ENCODE data around the gene FAM170A. TPM values are rescaled to one million over a fixed set of nuclear protein-coding genes. Genes with fewer than 3 reads are reported as not detected.

Gene FAM170A, protein sequence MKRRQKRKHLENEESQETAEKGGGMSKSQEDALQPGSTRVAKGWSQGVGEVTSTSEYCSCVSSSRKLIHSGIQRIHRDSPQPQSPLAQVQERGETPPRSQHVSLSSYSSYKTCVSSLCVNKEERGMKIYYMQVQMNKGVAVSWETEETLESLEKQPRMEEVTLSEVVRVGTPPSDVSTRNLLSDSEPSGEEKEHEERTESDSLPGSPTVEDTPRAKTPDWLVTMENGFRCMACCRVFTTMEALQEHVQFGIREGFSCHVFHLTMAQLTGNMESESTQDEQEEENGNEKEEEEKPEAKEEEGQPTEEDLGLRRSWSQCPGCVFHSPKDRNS
- total RNA-seq (2022) (not detected in 2 replicates), Bru-seq, nascent RNA (not detected), BruChase-seq, experiment 1, labeled RNA remaining after a 6-hour chase (percentile 9 among the genes with signal in this experiment), BruChase-seq, experiment 2, labeled RNA remaining after a 2-hour chase (percentile 10 among the genes with signal in this experiment)
- long read RNA-seq, result 0 reads

DNA sequence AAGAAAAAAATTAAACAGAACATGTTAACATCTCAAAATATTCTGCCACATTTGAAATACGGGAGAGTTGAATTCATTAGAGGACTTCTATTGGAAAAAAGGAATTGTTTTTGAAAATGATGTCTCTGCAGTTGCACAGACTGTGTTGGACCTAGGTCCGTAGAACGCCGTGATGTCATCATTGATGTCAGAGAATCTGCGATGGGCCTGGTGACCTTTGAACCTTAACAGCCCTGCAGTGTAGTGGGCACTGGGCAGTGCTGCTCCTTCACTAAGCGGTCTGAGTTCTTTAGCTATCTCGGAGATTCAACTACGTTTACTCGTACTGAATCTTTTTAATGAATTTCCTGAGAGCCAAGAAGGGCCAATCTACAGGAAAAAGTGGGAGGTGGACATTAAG is at the start of gene FAM170A:
Gene FAM170A, plus strand, starts transcription at position 220 of the 400 bp plus-strand sequence. CDS start 211 bp downstream, outside the sequence.
- H3K4me3 Mint-ChIP-seq (ENCODE audit: low read depth, unreplicated experiment), result no peak within 1 kb of the TSS
- no peak for DNase-seq
- H3K27ac Mint-ChIP-seq (ENCODE audit: unreplicated experiment), result no peak within 1 kb of the TSS
- BruUV-seq (replicated peaks), result no TSS peak
- H3K36me3 Mint-ChIP-seq (ENCODE audit: insufficient read depth, unreplicated experiment), result no peaks in the 10 kb centered on the region
- no peaks in the 10 kb centered on the region for H3K9me3 Mint-ChIP-seq (ENCODE audit: low read depth, unreplicated experiment)
- TF ChIP-seq, protein P1, sequence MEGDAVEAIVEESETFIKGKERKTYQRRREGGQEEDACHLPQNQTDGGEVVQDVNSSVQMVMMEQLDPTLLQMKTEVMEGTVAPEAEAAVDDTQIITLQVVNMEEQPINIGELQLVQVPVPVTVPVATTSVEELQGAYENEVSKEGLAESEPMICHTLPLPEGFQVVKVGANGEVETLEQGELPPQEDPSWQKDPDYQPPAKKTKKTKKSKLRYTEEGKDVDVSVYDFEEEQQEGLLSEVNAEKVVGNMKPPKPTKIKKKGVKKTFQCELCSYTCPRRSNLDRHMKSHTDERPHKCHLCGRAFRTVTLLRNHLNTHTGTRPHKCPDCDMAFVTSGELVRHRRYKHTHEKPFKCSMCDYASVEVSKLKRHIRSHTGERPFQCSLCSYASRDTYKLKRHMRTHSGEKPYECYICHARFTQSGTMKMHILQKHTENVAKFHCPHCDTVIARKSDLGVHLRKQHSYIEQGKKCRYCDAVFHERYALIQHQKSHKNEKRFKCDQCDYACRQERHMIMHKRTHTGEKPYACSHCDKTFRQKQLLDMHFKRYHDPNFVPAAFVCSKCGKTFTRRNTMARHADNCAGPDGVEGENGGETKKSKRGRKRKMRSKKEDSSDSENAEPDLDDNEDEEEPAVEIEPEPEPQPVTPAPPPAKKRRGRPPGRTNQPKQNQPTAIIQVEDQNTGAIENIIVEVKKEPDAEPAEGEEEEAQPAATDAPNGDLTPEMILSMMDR (IDR thresholded peaks at IDR 0.05; ENCODE audit: unreplicated experiment), result no peak
- intact Hi-C loops (cut with micrococcal nuclease; ENCODE audit: unreplicated experiment), result no loop called here
- no peaks in the 10 kb centered on the region for H3K4me1 Mint-ChIP-seq (ENCODE audit: low read depth, unreplicated experiment)
- peaks cover 9% of the 10 kb centered on the region for H3K27me3 Mint-ChIP-seq (ENCODE audit: unreplicated experiment)
- CTCF ChIA-PET, result no interaction called here

DNA sequence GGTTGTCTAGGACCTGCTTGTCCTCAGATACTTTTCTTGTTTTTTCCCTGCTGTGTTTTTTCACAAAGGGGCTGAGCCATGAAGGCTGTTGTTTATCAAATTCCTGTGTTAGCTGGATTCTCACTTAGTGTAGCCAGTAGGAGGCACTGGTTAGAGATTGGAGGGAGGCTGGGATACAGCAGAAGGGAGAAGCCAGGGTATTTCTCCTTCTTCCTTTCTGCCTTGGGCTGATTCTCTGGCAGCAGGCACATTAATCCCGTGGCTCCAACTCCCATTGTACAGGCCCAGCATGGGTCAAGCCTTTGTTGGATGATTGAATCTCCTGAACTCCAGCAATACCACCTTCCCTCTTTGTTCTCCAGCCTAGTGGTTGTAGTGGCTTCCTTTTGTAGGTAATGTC is 46.4 kb upstream of the FAM170A start:
- intact Hi-C loops (cut with micrococcal nuclease; ENCODE audit: unreplicated experiment), result no loop called here
- Mint-ChIP-seq H3K27me3 (ENCODE audit: unreplicated experiment) (no peaks in the 10 kb centered on the region), H3K36me3 (ENCODE audit: insufficient read depth, unreplicated experiment) (no peaks in the 10 kb centered on the region), H3K4me1 (ENCODE audit: low read depth, unreplicated experiment) (no peaks in the 10 kb centered on the region), H3K27ac (ENCODE audit: unreplicated experiment) (no peak overlapping the region), H3K9me3 (ENCODE audit: low read depth, unreplicated experiment) (no peaks in the 10 kb centered on the region), H3K4me3 (ENCODE audit: low read depth, unreplicated experiment) (no peak overlapping the region)
- BruUV-seq (replicated peaks), result no TSS peak
- CTCF ChIA-PET, result no interaction called here
- TF ChIP-seq, protein P1 (IDR thresholded peaks at IDR 0.05; ENCODE audit: unreplicated experiment), result no peak
- DNase-seq, result no peak

DNA sequence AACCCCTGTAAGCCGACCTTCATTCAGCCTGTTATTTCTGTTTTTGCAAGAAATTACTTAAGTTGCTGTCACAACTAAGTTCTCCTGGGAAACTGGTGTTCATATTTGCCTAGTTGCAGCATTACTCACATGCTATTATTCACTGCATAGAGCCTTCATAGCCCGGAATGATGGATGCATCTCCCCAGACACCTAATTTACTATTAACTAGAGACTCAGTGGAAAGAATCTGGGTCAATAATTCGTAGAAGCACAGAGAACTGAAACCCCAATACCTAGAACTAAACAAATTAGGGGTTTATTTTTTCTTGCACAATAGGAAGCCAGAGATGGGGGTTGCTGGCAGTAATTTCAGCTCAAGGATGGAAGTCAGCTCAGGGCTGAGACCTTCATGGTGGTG is 45.7 kb upstream of the FAM170A start:
- TF ChIP-seq, protein P1 (IDR thresholded peaks at IDR 0.05; ENCODE audit: unreplicated experiment), result no peak
- CTCF ChIA-PET, result no interaction called here
- no peaks in the 10 kb centered on the region for H3K27me3 Mint-ChIP-seq (ENCODE audit: unreplicated experiment)

DNA sequence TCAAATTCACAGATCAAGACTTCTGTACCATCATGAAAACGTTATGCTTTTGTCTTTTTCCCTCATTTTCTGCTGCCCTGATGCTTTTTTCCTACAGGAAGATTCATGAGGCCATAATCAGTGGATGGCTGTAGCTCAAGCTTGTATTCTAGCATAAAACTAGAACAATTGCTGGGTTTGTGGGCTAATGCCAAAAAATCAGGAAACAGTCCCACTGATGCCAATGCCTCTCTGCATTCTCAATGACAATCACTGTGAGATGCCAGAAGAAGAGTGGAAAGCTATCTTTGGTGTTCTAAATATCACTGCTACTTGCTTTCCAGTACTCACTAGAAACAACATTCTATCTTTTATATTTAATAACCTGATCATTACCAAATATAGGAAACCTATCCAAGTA is 33.3 kb upstream of the FAM170A start:
- no peak overlapping the region for H3K27ac Mint-ChIP-seq (ENCODE audit: unreplicated experiment)

More for the DNA sequence above, 45.7 kb upstream of the FAM170A start:
- BruUV-seq (replicated peaks), result no TSS peak
- no peak for DNase-seq
- H3K4me3 Mint-ChIP-seq (ENCODE audit: low read depth, unreplicated experiment), result no peak overlapping the region
- no peaks in the 10 kb centered on the region for H3K36me3 Mint-ChIP-seq (ENCODE audit: insufficient read depth, unreplicated experiment)
- no peak overlapping the region for H3K27ac Mint-ChIP-seq (ENCODE audit: unreplicated experiment)
- H3K4me1 Mint-ChIP-seq (ENCODE audit: low read depth, unreplicated experiment), result no peaks in the 10 kb centered on the region
- no peaks in the 10 kb centered on the region for H3K9me3 Mint-ChIP-seq (ENCODE audit: low read depth, unreplicated experiment)
- intact Hi-C loops (cut with micrococcal nuclease; ENCODE audit: unreplicated experiment), result no loop called here

More for the DNA sequence above, 33.3 kb upstream of the FAM170A start:
- H3K27me3 Mint-ChIP-seq (ENCODE audit: unreplicated experiment), result no peaks in the 10 kb centered on the region
- intact Hi-C loops (cut with micrococcal nuclease; ENCODE audit: unreplicated experiment), result no loop called here
- CTCF ChIA-PET, result no interaction called here
- H3K4me3 Mint-ChIP-seq (ENCODE audit: low read depth, unreplicated experiment), result no peak overlapping the region
- TF ChIP-seq, protein P1 (IDR thresholded peaks at IDR 0.05; ENCODE audit: unreplicated experiment), result no peak
- no peak for DNase-seq
- H3K4me1 Mint-ChIP-seq (ENCODE audit: low read depth, unreplicated experiment), result no peaks in the 10 kb centered on the region
- BruUV-seq (replicated peaks), result no TSS peak
- no peaks in the 10 kb centered on the region for H3K36me3 Mint-ChIP-seq (ENCODE audit: insufficient read depth, unreplicated experiment)
- peaks cover 2% of the 10 kb centered on the region for H3K9me3 Mint-ChIP-seq (ENCODE audit: low read depth, unreplicated experiment)

Measured in Calu3 (cell line).